GM04503 (cell line): ENCODE results near the gene RBM22.

Source experiments
- DNase-seq: peaks from one replicate; pipeline ENCODE4 v3.0.0-alpha.2; 2012; ENCODE audit warnings: low read depth

RBM22 gene

GRCh38 chr5:150651924-150652671, 48.8 kb downstream of the RBM22 start:
- DNase-seq = no peak

DNA sequence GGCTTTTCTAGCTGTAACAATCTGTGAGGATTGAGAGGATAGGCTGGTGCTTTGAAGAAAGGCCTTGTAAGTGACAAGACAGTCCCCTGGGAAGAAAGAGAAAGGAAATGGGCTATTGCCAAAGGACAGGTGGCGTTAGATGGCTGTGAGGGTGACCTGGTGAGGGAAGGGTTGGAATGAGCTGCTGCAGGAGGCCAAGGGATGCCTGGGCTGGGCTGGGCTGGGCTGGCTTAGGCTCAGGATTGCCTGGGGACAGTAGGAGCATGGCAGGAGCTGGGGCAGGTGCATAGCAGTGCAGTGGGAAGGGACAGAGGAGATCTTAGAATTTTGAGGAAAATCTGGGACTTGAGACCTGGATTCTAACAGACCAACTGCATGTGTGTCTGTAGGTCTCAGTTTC, 49.5 kb downstream of the RBM22 start:
- no peak for DNase-seq

- DNase-seq = no peak
These were observed 50.5 kb downstream of the RBM22 start for GRCh38 chr5:150650021-150651006.

DNA sequence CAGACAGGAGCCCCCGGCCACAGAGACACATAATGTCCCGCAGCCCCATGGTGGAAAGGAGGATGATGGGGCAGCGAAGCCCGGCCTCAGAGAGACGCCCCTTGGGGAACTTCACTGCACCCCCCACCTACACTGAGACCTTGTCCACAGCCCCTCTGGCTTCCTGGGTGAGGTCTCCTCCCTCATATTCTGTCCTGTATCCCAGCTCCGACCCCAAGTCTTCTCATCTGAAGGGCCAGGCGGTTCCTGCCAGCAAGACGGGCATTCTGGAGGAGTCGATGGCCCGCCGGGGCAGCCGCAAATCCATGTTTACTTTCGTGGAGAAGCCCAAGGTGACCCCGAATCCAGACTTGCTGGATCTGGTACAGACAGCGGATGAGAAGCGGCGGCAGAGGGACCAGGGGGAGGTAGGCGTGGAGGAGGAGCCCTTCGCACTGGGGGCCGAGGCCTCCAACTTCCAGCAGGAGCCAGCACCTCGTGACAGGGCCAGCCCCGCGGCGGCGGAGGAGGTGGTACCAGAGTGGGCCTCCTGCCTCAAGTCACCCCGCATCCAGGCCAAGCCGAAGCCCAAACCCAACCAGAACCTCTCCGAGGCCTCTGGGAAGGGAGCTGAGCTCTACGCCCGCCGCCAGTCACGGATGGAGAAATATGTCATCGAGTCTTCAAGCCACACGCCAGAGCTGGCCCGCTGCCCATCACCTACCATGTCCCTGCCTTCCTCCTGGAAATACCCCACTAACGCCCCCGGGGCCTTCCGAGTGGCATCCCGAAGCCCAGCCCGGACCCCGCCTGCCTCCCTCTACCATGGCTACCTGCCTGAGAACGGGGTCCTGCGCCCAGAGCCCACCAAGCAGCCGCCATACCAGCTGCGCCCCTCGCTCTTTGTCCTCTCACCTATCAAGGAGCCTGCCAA, 51.5 kb downstream of the RBM22 start:
- no peak for DNase-seq

- DNase-seq = no peak
These were observed 52.4 kb downstream of the RBM22 start for GRCh38 chr5:150648294-150649107.

- no peak for DNase-seq
These were observed 53.3 kb downstream of the RBM22 start for GRCh38 chr5:150647275-150648251.

DNA sequence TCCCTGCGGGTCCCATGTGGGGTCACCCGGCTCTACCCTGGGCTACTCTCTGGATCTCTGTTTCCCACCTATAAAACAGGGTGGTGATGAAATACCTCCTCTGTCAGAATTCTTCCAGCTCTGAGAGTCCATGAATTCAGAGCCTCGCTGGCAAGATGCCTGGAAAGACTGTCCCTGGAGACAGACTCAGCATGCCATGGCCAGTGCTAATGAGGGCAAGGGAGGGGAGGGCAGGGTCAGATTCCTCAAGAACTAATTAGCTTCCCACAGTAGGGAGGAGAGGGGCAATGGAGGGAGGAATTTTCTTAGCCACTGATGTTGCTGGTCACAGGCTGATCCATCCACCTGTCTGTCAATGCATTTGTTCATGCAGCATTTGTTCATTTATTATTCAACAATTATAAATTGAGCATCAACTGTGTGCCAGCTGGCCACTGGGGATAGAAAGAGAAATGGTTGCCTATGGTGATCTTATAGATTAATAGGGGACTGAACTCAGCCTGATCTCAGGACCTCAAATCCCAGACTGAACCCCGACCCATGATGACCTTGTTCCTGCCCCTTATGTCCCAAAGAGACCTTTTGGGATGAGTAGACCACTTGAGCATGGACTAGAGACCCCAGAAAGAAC, 55.7 kb downstream of the RBM22 start:
- DNase-seq = peak; percentile 95

DNA sequence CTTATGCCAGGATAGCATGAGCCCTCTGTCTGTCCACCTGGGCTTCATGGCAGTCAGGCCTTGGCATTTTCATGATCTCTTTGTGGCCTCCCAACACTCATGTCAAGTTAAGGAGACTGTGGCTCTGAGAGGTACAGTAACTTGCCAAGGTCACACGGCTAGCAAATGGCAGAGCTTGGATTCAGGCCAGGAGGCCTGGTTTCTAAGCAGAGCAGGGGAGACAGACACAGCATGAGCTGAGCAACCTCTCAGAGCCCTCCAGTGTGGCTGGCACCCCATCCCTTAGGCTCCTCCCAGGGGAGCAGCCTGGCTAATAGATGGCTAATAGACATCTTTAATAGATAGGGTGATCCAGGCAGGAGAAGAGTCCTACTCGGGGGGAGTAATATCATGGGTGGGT, 56.3 kb downstream of the RBM22 start:
- DNase-seq = no peak

DNA sequence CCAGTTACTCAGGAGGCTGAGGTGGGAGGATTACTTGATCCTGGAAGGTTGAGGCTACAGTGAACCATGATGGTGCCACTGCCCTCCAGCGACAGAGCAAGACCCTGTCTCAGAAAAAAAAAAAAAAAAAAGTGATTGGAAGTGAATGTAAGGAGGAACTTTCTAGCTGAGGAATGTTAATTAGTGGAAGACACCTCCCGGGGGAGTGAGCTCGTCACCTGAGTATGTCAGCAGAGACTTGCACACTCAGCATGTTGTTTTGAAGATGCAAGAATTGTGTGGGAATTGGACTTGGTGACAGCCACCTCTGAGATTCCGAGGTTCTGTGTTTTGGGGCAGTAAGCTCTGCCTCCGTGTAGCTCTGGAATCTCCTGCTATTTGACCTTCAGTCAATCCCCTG, 56.8 kb downstream of the RBM22 start:
- DNase-seq = no peak

GRCh38 chr5:150642991-150643710, 57.7 kb downstream of the RBM22 start:
- DNase-seq = no peak

DNA sequence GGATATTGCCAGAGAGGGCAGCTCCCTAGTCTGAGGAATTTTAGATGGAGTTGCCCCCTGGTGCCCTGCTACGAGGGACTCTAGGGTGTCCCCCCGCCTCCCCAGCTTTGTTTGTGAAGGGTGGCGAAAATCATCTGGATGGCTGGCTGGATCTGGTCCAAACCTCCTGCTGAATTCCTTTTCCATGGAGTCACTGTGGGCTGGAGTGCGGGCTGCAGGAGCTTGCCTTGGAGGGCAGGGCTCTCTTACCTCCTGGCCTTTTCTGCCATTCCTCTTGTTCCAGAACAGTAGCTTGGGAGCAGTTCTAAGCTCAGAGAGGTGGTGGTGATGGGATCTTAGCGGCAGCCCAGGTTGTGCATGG, 58.3 kb downstream of the RBM22 start:
- DNase-seq = no peak

DNA sequence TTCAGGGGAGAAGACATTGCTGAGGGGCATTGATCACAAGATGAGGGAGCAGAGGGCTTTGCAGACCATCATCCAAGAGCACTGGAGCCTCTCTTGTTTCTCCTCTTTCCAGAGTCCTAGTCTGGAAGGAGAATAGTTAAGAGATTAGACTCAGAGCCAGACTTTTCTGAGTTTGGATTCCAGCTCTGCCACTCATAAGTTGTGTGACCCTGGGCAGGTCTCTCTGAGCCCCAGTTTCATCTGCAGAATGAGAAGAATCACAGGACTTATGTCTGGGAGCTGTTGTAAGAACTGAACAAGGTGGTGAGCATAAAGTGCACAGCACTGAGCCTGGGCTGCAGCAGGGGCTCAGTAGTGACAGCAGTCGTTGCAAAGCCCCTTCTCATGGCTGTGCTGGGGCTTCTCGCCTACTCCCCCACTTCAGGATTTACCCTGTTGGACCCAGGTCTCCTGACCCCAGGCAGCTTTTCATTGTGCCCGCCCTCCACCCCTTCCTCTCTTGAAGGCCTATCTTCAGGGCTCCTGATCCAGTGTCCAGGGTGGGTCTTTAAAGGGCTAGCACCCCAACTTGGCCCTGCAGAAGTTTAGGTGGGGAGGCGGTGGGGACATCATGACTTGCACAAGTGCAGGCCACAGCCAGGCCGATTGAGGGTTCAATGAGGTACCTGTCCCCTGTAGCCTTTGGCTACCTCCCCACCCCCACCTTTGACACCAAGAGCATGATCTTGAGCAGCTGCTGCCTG, 58.9 kb downstream of the RBM22 start:
- DNase-seq = no peak

- no peak for DNase-seq
These were observed 59.8 kb downstream of the RBM22 start for GRCh38 chr5:150641006-150641570.
